Head of caudate nucleus (tissue), 42 donors: ENCODE data around the gene GTPBP10.
"Not testable (repeated sequence)": the region's sequence is repeated elsewhere in the genome, so short reads cannot be mapped to it uniquely, and the experiment has no call there.

ENCODE experiments used
- DNase-seq, 42 donors: peaks; one replicate each; pipeline versions ENCODE4 v3.0.0 to v3.0.0-alpha.2; 2020 to 2021; ENCODE audit warnings: mixed read lengths in 7 of 42
- intact Hi-C: fragments of 100-400 bp; cut with DNase I; formaldehyde crosslinking; loops from one replicate; pipeline ENCODE4 v1.15.0; 2022

Gene GTPBP10, protein sequence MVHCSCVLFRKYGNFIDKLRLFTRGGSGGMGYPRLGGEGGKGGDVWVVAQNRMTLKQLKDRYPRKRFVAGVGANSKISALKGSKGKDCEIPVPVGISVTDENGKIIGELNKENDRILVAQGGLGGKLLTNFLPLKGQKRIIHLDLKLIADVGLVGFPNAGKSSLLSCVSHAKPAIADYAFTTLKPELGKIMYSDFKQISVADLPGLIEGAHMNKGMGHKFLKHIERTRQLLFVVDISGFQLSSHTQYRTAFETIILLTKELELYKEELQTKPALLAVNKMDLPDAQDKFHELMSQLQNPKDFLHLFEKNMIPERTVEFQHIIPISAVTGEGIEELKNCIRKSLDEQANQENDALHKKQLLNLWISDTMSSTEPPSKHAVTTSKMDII

DNA sequence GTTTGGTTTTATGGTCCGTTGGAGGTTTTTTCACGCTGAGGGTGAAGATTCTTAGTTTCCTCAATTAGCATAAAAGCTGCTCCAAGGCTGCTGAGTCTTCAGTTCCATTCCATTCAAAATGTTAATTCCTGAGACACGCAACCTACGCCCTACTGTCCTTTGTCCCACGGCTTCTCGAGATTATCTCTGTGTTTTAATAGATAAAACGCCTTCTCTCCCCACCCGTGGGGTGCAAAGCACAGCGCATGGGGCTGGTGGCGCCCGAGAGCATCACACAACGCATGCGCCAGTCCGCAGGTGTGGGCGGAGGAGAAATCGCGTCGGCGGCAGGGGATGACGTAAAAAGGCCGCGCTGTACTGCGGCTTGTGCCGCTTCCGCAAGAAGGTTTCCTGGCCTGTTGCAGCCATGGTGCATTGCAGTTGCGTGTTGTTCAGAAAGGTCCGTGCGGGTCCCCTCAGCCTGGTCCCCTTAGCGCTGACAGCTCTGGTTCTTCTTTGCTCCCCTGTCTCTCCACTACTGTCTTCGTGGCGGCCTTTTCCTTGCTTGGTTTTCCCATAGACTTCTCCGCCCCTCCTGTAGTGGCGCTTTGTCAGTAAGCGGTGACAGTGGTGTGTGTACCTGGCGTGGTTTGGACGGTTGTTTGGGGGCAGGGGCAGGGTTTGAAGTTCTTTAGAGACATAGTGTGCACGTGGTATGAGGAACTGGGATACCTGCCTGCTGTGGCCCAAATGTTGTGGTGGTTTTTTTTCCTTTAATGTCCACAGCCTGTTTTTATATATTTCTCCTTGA is at the start of gene GTPBP10:
Gene GTPBP10, plus strand, starts transcription at position 381 of the 790 bp plus-strand sequence. Its CDS starts 26 bp downstream, at position 407.
- intact Hi-C loops, result loop anchor here (5.0 kb wide), 1 partner anchor 61 kb away; no protein-coding TSS in a partner anchor
- DNase-seq, result peak; percentile 83 to 97 (median 94)

DNA sequence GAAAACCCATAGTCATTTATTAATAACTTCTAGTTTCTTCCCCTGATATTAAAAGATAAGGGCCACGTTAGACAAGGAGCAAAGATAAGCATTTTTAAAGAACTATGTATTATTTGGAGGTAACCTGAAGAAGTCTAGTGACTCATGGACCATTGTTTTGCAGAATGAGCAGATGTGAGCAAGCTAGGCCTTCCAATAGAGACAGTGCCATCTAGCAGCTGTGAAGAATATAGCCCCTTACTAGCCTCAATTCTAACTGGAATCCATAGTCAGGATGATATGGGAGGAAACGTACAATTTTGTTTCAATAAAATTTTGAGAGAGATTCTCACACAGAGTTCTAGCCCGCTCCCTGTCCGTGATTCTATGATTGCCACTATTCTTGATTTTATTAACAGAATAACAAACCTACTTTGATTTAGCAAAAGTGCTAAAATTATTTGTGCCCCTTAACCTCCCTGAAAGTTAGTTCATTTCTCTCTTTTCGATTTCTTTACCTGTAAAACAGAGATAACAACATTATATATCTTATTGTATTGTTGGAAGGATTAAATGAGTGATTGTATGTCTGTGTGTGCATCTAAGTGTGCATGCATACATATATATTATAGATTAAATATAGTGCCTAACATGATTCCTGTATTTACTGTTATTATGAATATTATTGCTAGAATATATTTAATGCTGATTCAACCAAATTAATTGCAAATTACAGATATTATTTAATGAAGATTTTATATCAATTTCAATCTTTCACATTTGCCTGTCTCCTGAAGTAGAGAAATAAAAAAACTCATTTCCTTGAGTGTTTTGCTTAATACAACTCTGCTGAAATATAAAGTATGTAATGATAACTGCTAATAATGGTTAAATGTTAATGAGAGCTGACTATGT is 48.1 kb upstream of the GTPBP10 start:
- DNase-seq, result peak in 9 of 42 donors; percentile 3 to 46 (median 15)
- intact Hi-C loops, result no loop called here

GRCh38 chr7:90303241-90303640 is 43.3 kb upstream of the GTPBP10 start:
- intact Hi-C loops, result no loop called here
- no peak for DNase-seq

DNA sequence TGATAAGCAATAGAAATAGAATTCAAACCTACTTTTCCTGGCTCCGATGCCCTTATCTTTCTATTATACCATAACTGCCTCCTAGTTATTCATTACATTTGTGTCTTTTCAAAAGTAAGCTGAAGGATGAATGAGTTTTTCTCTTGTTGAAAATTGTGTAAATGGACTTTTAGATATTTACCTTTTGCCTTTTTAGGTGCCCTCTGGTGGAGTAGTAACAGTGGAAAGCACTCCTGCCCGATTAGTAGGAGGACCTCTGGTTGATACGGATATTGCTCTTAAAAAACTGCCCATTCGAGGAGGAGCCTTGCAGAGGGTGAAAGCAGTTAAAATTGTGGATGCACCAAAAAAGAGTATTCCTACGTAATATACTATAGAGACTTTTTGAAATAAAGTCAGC is 36.6 kb upstream of the GTPBP10 start:
- DNase-seq, result no peak
- intact Hi-C loops, result no loop called here

- intact Hi-C loops, result no loop called here
- no peak for DNase-seq
These were observed 35.3 kb upstream of the GTPBP10 start for GRCh38 chr7:90311175-90311574.

GRCh38 chr7:90312745-90313144 is 33.8 kb upstream of the GTPBP10 start:
- intact Hi-C loops, result no loop called here
- peak in 1 of 42 donors; percentile 11 for DNase-seq

DNA sequence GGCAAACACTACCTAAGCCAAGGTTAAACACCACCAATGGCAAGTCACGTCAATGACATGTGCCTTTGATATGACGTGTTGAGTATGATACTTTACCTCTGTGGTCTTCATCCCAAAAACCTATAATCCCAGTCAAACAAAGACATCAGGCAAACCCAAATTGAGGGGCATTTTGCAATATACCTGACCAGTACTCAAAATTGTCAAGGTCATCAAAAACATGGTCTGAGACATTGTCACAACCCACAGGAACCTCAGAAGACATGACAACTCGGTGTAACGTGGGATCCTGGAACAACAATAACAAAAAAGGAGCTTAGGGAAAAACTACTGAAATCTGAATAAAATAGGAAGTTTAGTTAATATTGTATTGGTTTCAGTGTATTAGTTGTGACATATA is 32.6 kb upstream of the GTPBP10 start:
- intact Hi-C loops, result no loop called here
- DNase-seq, result no peak

GRCh38 chr7:90320014-90320413 is 26.5 kb upstream of the GTPBP10 start:
- intact Hi-C loops, result no loop called here
- DNase-seq, result no peak

GRCh38 chr7:90320418-90320800 is 26.1 kb upstream of the GTPBP10 start:
- no peak for DNase-seq
- intact Hi-C loops, result no loop called here

DNA sequence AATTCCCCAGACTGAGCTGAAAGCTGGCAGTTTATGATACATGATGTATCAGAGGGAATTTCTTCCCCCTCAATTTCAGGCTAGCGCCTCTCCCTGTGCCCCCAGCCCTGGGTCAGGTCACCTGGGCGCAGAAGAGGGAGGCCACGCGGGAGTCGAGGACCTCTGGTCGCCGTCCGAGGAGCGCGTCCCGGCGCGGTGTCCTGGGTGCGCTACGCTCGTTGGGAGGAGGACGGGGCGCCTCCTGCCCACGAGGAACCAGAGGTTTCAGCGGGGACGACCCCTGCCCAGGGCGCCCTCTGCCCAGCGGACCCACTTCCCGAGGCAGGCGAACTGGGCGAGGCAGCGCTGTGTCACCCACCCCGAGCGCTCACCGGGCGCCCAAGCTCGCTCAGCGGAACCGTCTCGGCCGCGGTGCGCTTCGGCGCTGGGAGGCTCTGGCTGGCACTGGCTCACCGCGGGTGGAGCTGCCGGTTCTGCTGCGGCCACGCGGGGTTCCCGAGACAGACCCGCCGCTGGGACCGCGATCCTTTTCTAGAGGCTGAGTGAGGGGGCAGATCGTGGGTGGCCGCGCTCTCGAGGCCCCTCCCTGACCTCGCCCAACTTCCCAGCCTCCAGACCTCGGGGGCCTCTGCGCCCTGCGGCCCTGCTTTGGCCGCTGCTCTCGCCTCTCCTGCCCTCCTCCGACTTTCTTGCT is 25.6 kb upstream of the GTPBP10 start, which contains the start of gene FAM237B:
Gene FAM237B, minus strand, starts transcription at position 504 of the 694 bp plus-strand sequence. CDS start 1,556 bp downstream, outside the sequence.
- intact Hi-C loops, result no loop called here
- DNase-seq, result peak in 18 of 42 donors; percentile 3 to 48 (median 20)

DNA sequence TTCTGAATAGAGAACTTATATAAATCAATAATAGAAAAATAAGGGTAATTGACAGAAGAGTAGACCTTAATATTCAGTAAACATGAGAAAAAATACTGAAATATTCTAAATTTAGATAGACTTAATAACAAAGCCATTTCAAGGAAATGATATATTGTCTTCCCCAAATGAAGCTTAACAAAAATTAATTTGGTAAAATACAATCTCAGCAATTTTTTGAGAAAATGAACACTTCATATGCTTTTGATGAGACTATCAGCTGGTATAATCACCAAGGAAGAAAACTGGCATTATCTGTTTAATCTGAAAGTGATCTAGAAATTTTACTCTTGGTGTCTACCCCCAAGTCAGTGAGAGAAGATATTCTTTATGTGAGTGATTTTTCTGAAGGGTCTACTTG is 23.7 kb upstream of the GTPBP10 start:
- no peak for DNase-seq
- intact Hi-C loops, result no loop called here

DNA sequence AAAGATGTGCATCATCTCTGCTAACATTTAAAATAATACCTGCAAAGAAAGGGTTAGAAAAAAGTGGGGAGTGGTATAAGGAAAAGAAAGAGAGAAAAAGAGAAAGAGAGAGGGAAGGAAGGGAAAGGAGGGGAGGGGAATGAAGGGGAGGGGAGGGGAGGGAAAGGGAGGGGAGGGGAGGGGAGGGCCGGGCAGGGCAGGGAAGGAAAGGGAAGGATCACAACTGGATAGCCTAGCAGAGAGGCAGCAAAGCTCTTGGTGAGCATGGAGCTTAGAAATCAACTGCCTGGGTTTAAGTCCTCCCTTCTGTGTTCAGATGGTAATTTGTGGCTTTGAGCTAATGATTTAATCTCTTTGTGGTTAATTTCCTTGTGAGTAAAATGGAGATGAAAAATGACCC is 20.0 kb upstream of the GTPBP10 start:
- no peak for DNase-seq
- intact Hi-C loops, result no loop called here

- no peak for DNase-seq
- intact Hi-C loops, result no loop called here
These were observed 12.2 kb upstream of the GTPBP10 start for GRCh38 chr7:90334193-90334843.

- intact Hi-C loops, DNase-seq: not testable (repeated sequence)
These were observed 11.6 kb upstream of the GTPBP10 start for GRCh38 chr7:90334926-90335325.

DNA sequence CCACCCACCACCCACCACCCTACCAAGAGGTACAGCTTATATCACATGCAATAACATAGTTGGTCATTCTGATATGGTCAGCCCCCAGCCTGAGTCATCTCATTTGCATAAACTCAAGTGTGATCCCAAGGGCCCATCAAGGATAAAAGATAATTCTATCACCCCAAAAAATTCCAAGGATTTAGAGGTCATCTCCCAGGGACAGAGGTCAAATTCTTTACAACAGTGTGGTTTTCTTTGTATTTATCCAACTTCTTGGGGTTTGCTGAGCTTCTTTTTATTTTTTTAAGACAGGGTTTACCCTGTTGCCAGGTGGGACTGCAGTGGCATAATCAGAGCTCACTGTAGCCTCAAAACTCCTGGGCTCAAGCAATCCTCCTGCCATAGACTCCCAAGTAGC is 9.4 kb upstream of the GTPBP10 start:
- intact Hi-C loops, result no loop called here
- DNase-seq, result no peak

DNA sequence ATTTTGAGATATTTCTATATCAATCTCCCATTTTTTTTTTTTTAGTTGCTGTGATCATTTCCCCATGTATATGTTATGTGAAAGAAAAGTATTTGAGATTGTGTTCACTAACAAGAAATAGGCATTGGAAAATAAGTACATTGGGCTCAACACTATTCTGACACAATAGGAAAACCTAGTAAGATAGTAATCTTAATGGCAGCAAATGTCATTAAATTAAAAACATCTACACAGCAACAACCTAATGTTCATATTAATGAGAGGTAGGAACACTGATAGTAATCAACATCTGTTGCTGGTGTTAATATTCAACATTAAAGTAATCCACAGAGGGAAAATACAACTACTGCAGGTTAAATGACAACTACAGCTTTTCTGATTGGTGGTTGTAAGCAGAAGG is 1.5 kb upstream of the GTPBP10 start:
- intact Hi-C loops, result loop anchor here (5.0 kb wide), 1 partner anchor 62 kb away; no protein-coding TSS in a partner anchor
- DNase-seq, result no peak

DNA sequence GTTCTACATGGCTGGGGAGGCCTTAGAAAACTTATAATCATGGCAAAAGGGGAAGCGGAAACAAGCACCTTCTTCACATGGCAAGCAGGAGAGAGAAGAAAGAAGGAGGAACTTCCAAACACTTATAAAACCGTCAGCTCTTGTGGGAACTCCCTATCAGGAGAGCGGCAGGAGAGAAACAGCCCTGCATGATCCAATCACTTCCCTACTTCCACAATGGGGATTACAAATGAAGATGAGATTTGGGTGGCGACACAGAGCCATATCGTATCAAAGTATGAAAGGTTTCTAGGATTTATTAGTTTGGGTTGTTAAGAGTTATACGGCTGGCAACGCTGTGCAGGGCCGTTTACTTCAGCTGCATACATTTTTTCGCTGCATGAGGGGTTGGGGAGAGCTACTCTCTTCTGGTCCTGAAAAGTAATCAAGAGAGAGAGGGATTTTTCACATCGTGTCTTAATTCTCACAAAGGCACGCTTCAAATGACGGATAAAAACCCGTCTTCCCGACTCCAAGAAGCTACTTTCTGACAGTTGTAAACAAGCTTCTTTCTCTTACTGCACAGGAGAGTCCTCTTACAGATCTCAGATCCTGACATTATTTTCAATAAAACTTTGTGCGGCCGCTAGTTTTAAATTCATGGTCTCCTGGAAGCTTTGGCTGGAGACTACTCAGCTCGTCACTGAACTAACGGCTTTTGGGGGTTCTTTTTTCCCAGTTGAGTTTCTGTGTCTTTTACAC is 751 bp upstream of the GTPBP10 start:
- intact Hi-C loops, result loop anchor here (5.0 kb wide), 1 partner anchor 62 kb away; no protein-coding TSS in a partner anchor
- DNase-seq, result peak in 18 of 42 donors; percentile 2 to 54 (median 21)
